ENCODE results near the gene FNIP2. TPM values are rescaled to one million over a fixed set of nuclear protein-coding genes. Genes with fewer than 3 reads are reported as not detected.

The FNIP2 gene
- total RNA-seq, 1 donor from 2014 or later: 45.6 TPM

DNA sequence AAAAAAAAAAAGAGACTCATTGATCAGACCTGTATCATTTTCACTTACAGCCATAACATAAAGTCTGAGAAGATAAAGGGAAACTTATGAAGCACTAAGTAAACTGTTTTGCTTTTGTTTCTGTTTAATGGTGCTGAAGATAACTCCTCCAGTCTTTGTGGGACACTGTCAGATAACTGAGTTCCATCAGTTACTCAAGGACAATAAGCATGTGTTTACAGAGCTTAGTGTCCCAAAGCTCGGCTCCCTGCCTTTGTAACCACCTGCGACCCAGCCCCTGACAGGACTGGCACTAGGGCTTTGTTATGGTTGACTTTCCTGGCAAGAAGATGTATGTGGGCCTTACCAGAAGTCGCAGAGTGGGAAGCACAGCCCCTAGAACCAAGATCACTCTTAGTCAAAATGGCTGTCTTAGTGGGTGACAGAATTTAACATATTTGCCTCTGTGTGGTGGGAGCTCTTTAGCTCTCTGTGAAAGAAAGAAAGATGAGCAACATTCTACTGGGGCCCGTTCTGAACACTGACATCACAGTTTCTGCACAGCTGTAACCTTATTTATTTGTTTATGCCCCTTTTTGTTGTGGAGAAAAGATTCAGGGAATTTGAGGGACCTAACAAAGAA, 68.1 kb downstream of the FNIP2 start:
- no peak for DNase-seq (ENCODE audit: low spot score)

GRCh38 chr4:158837527-158838141, 68.8 kb downstream of the FNIP2 start:
- no peak for DNase-seq (ENCODE audit: low spot score)

DNA sequence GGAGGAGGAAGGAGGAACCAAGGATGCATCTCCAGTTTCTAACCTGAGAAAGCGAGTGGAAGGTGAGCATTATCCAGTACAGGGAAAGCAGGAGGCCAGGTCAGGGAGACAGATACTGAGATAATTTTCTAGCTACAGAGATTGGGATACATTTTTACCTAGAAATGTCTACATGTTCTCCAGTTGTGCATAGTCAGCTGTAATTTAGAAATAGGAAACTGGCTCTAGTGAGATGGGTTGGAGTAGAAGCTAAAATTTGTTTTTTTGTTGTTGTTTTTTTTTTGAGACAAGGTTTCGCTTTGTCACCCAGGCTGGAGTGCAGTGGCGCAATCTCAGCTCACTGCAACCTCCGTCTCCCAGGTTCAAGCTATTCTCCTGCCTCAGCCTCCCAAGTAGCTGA, 71.3 kb downstream of the FNIP2 start:
- DNase-seq (ENCODE audit: low spot score): no peak

GRCh38 chr4:158841540-158841939, 72.7 kb downstream of the FNIP2 start:
- DNase-seq (ENCODE audit: low spot score): no peak

DNA sequence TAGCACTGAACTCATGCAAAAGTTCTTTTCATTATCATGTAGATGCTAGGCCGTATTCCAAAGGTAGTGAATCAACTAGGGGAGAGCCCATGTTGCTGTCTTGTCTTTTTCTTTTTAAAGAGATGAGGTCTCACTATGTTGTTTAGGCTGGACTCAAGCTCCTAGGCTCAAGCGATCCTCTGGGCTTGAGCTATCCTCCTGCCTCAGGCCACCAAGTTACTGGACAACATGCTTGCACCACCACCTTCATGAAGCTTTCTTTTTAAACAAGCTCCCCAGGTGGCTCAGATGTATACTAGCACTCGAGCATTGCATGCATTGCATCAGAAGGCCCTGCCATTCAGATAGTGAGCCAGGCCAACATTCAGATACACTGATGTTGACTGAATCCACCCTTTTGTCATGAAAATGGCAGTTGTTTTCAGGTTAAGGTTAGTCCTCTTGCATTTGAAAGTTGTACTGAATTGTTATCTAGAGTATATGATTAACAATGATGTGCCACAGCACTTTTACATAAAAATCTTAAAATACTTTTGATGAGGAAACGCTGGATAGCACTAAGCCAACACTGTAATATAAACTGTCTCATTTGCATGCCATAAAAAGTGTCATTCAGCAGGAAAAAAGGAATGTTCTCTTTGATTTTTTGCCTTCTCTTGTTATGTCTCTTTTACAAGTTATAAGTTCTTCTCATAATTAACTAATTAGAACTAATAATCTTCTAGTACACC, 76.7 kb downstream of the FNIP2 start:
- no peak for DNase-seq (ENCODE audit: low spot score)

DNA sequence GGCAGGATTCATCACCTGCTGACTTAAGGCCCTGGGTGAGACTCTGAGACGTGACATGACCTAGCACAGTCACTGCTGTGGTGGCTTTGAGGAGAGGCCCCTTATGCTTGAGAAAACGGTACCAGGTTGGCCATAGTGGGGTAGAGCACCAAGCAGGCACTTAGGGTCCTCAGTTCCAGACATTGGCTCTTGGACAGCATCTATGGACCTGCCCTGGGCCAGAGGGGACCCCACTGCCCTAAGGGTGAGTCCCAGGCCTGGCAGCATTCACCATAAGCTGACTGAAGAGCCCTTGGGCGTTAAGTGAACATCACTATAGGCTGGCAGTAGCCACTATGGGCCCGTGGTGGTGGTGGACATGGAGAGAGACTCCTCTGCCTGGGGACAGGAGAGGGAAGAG, 78.7 kb downstream of the FNIP2 start:
- no peak for DNase-seq (ENCODE audit: low spot score)

DNA sequence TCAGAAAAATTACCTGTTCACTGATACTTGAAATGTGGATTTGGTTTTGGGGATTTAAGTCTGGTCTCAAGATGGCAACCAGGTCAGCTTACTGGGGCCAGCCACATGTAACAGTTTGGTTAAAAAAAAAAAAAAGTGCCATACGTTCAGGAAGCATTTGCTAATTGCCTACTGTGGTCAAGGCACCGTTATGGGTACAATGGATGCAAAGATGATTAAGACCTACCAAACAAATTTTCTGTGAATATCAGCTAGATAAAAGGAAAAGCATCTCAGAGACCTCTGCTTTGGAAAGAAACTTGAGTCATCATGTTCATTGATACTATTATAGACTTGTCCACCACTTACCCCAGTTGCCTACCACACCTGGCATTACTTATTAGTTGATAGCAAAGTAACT, 80.9 kb downstream of the FNIP2 start:
- no peak for DNase-seq (ENCODE audit: low spot score)

DNA sequence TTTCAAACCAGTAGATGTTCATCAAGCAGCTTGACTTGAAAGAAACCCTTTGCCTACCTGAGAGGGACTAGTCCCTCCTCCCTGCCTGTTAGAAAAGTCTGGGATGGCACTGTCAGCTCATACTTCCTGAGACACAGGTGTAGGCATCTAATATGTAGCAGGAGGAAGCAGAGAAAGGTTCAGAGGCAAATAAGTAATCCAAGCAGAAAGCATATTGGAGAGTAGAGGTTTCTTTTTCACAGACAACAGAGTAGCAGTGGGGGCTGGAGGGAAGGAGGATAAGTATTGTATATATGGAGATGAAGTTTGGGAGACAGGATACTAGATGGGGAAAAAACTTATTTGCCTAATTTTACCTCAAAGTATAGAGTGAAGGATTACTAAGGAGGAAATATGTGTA, 81.5 kb downstream of the FNIP2 start:
- no peak for DNase-seq (ENCODE audit: low spot score)

- DNase-seq (ENCODE audit: low spot score): no peak
These were observed 82.2 kb downstream of the FNIP2 start for GRCh38 chr4:158850800-158851644.

DNA sequence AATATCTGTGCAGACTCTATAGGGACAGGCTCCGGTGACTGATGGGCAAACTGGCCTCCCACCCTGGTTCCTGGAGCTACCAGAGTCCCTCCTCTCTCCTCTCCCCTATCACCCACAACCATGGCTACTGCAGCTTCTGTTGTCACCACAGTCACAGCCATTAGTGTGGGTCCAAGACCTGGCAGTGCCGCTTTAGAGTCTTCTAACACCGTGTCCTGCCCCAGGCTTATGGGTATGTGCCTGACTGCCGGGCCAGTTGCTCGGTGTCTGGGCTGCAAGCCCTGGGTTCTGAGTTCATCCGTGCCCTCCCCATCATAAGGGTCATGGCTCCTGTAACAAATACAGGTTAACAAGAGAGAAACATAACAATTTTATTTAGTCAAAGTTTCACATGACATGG, 85.4 kb downstream of the FNIP2 start:
- DNase-seq (ENCODE audit: low spot score): no peak

DNA sequence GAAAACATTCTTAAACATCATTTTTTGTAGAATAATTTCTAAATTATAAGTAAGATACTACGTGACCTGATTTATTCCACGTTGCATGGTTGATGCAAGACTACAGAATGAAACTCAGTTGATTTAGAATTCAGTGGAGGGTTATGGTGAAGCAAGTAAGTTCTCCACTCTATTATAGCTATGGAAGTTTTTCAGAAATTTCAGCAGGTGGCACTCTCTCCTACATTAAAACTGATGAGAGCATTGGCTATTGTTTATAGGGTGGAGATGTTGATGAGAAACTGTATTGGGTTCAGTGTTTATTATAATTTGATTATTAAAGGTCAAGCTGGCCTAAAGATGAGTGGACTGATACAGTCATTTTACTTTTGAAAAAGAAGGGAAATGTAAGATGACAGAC, 88.0 kb downstream of the FNIP2 start:
- DNase-seq (ENCODE audit: low spot score): no peak

- DNase-seq (ENCODE audit: low spot score): no peak
These were observed 89.1 kb downstream of the FNIP2 start for GRCh38 chr4:158857951-158858350.

GRCh38 chr4:158858410-158859199, 89.8 kb downstream of the FNIP2 start:
- DNase-seq (ENCODE audit: low spot score): no peak

DNA sequence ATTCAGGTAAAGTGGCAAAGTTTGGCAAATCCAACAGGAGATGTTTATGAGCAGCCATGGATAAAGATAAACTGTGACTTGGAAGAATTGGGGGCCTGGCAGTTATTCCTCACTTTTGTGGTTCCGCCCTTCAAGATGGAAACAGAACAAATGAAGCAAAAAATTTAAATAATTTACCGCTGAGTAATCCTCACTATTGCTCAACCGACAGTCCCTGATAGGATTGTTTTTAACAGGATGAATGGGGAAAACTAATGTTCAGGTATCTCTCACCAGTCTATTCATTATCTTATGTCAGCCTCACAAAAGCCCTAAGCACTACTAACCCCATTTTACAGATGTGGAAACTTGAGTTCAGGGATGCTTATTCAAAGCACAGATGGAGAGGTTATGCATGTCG, 90.8 kb downstream of the FNIP2 start:
- DNase-seq (ENCODE audit: low spot score): no peak

- DNase-seq (ENCODE audit: low spot score): no peak
These were observed 92.0 kb downstream of the FNIP2 start for GRCh38 chr4:158860856-158861255.

- DNase-seq (ENCODE audit: low spot score): no peak
These were observed 92.5 kb downstream of the FNIP2 start for GRCh38 chr4:158861281-158861680.

DNA sequence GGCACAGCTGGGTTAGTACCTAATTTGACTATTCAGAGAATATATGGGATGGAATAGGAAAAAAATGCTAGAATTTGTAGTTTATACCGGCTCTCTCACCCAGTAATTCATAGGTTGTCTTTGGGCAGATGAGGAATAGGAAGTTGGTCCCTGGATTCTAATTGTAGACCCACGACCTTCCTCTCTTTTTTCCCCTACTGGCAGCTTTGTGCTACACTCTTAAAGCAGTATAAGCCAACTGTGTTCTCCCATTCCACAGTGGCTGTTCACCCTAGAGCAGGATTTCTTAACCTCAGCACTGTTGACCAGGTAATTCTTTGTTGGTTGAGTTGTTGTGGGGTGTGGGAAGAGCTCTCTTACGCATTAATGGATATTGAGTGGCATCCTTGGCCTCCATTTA, 92.9 kb downstream of the FNIP2 start:
- DNase-seq (ENCODE audit: low spot score): no peak

DNA sequence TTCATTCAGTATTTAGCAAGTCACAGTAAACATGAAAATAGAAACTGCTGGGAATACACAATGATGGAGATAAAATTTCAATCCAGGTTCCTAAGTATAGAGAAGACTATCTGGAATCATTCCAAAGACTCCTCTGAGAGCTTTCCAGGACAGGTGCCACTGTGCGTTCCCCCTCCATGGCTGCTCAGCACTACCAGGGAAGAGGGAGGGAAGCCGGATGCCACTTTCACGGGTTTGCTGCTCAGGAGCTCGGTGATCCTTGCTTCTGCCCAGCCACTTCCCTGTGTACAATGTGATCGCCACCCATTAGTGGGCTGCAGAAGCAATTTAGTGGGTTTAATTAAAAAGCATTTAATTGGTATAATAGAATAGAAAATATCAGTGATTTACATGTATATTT, 94.5 kb downstream of the FNIP2 start:
- DNase-seq (ENCODE audit: low spot score): no peak

DNA sequence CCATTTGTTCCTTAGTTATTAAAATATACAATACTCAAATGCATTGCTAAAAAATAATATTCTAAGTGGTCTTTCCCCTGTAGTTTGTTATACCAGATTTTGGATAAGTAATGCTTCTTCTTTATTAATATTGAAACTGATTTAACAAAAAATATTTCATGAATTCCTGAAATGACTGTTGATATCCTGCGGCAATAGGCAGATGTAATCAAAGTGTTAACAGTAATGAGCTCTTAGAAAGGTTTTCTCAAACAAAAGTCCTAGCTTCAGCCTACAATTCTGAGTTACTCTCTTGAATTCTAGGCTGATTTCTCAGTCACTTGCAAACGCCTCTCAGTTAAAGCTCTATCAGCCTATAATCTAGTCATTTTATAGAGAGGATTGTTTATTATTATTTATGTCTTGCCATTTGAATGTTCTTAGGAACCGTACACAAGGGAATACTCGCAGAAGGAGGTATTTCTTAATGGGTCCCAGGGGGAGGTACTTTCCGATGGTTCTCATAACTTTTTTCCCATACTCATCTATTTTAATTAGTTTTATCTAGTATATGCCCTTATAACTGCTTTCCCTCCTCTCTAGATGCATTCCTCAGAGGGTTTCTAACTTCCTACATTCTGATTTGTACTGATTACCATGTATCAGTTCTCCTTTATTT, 96.8 kb downstream of the FNIP2 start:
- DNase-seq (ENCODE audit: low spot score): no peak

GRCh38 chr4:158869001-158869400, 100.2 kb downstream of the FNIP2 start:
- no peak for DNase-seq (ENCODE audit: low spot score)

- no peak for DNase-seq (ENCODE audit: low spot score)
These were observed 100.9 kb downstream of the FNIP2 start for GRCh38 chr4:158869761-158870160.
